ENCODE results near the gene MMEL1. TPM values are rescaled to one million over a fixed set of nuclear protein-coding genes. Genes with fewer than 3 reads are reported as not detected.
"Not testable (repeated sequence)": the region's sequence is repeated elsewhere in the genome, so short reads cannot be mapped to it uniquely, and the experiment has no call there.

The MMEL1 gene
- total RNA-seq, 2 experiments from 2014 or later = 0.67 to 1.8 TPM

DNA sequence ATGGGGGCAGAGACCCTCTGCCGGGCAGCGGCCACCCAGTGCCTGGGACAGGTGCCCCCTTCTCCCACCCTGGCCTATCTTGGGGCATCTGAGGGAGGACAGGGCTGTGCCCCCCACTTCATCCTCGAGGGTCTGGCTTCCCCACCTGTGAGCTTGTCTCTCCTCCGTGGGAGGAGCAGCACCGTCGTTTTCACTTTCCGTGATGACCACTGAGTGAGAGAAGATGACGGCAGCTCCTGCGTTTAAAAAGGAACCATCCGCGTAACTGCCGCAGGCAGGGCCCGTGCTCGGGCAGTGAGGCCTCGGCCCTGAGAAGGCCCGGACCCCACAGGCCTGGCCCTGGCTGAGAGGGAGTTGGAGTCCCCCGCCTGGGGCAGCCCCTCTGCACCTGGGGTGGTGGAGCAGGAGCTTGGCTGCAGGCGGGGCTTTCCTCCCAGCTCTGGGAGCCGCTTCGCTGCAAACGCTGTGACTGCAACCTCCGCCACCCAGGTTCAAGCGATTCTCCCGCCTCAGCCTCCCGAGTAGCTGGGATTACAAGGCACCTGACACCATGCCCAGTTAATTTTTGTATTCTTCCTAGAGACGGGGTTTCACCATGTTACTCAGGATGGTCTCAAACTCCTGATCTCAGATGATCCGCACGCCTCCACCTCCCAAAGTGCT lies 83.3 kb downstream of the MMEL1 start:
- peak overlapping the region; percentile 81 for H3K4me3 ChIP-seq (ENCODE audit: low read length)
- intact Hi-C loops (cut with DNase I, micrococcal nuclease) = loop anchor here (2.0 to 10.0 kb wide), 3 partner anchors 35 to 415 kb away; no protein-coding TSS in a partner anchor

DNA sequence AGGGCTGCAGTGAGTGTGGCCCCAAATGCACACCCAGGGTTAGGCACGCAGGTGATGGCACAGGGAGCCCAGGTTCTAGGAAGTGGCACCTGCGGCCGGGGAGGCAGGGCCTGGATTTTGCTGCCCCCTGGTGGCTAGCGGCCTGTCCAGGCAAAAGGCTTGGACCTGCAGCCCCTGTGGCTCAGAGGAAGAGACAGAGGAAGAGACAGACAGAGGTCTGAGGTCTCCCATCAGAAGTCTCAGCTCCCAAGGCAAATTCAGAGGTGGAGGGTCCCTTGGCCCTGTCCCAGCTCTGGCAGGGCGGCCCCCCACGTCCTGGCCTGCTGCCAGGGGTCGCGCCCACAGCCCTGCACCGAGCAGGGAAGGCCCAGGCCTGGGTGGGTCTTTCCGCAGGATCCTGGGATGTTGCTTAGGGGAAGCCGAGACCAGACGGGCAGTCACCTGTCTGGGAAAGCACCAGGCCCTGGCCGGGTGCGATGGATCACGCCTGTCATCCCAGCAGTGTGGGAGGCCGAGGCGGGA lies 84.7 kb downstream of the MMEL1 start:
- peaks cover 62% of the 10 kb centered on the region for H3K4me1 ChIP-seq (ENCODE audit: insufficient read depth, low read length)
- Mint-ChIP-seq H3K27me3 (no peaks in the 10 kb centered on the region), H3K9me3 (no peaks in the 10 kb centered on the region), H3K4me1 (ENCODE audit: low read depth) (peaks cover 31% of the 10 kb centered on the region), H3K27ac (peak overlapping the region; percentile 99), H3K36me3 (ENCODE audit: low read depth) (peaks cover 5% of the 10 kb centered on the region), H3K4me3 (peak overlapping the region; percentile 95)
- CTCF ChIA-PET = interaction anchor here (0.9 to 5.3 kb wide), 8 partner anchors 14 to 353 kb away, joined by 3 to 37 read pairs (median 6); partner anchors contain the start of genes FAAP20, HES5 and PANK4
- peak overlapping the region; percentile 96 to 99 for H3K27ac ChIP-seq (ENCODE audit: low read depth in 1 of 2, low read length in 2 of 2)
- TF ChIP-seq, protein P1, sequence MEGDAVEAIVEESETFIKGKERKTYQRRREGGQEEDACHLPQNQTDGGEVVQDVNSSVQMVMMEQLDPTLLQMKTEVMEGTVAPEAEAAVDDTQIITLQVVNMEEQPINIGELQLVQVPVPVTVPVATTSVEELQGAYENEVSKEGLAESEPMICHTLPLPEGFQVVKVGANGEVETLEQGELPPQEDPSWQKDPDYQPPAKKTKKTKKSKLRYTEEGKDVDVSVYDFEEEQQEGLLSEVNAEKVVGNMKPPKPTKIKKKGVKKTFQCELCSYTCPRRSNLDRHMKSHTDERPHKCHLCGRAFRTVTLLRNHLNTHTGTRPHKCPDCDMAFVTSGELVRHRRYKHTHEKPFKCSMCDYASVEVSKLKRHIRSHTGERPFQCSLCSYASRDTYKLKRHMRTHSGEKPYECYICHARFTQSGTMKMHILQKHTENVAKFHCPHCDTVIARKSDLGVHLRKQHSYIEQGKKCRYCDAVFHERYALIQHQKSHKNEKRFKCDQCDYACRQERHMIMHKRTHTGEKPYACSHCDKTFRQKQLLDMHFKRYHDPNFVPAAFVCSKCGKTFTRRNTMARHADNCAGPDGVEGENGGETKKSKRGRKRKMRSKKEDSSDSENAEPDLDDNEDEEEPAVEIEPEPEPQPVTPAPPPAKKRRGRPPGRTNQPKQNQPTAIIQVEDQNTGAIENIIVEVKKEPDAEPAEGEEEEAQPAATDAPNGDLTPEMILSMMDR (IDR thresholded peaks at IDR 0.05) = peak; percentile 93
- DNase-seq = peak; percentile 71 to 91 (median 82)
- no peaks in the 10 kb centered on the region for H3K9me3 ChIP-seq (ENCODE audit: control insufficient read depth in 1 of 2, insufficient read depth in 1 of 2, low read length in 2 of 2)
- peak overlapping the region; percentile 81 for H3K4me3 ChIP-seq (ENCODE audit: low read length)
- intact Hi-C loops (cut with DNase I, micrococcal nuclease) = loop anchor here (1.0 to 10.0 kb wide), 6 partner anchors 22 to 413 kb away; partner anchors contain the start of genes MORN1 (in 1 of the 2), PANK4 (in 1 of the 2) and RER1 (in 1 of the 2)
- ATAC-seq (ENCODE audit: poor library complexity) = peak; percentile 5
- H3K27me3 ChIP-seq (ENCODE audit: control insufficient read depth in 1 of 2, insufficient read depth in 2 of 2, low read length in 2 of 2) = no peaks in the 10 kb centered on the region
- POLR2A ChIA-PET = interaction anchor here (0.7 to 4.9 kb wide), 12 partner anchors 8 to 353 kb away, joined by 3 to 164 read pairs (median 22); partner anchors contain the start of genes FAAP20, HES5, MORN1 and PANK4
- H3K36me3 ChIP-seq (ENCODE audit: insufficient read depth, low read length) = no peaks in the 10 kb centered on the region

More for the DNA sequence above, 83.3 kb downstream of the MMEL1 start:
- not testable (repeated sequence) for H3K9me3 Mint-ChIP-seq; H3K27me3 Mint-ChIP-seq; H3K27me3 ChIP-seq (ENCODE audit: control insufficient read depth in 1 of 2, insufficient read depth in 2 of 2, low read length in 2 of 2); H3K36me3 ChIP-seq (ENCODE audit: insufficient read depth, low read length); ATAC-seq (ENCODE audit: poor library complexity); H3K36me3 Mint-ChIP-seq (ENCODE audit: low read depth); H3K9me3 ChIP-seq (ENCODE audit: control insufficient read depth in 1 of 2, insufficient read depth in 1 of 2, low read length in 2 of 2)
- H3K27ac Mint-ChIP-seq = peak overlapping the region; percentile 99
- peaks cover 29% of the 10 kb centered on the region for H3K4me1 Mint-ChIP-seq (ENCODE audit: low read depth)
- Histone ChIP-seq H3K27ac (ENCODE audit: low read depth in 1 of 2, low read length in 2 of 2) (peak overlapping the region; percentile 96 to 99), H3K4me1 (ENCODE audit: insufficient read depth, low read length) (peaks cover 53% of the 10 kb centered on the region)
- H3K4me3 Mint-ChIP-seq = peak overlapping the region; percentile 95
- DNase-seq = peak in 1 of 14 experiments; percentile 23
- ChIA-PET CTCF (interaction anchor here (1.5 to 5.3 kb wide), 3 partner anchors 12 to 36 kb away, joined by 6 to 37 read pairs (median 18); partner anchors contain the start of gene PANK4), POLR2A (interaction anchor here (2.9 to 4.9 kb wide), 5 partner anchors 12 to 133 kb away, joined by 9 to 164 read pairs (median 54); partner anchors contain the start of genes HES5, PANK4 and PRXL2B)

DNA sequence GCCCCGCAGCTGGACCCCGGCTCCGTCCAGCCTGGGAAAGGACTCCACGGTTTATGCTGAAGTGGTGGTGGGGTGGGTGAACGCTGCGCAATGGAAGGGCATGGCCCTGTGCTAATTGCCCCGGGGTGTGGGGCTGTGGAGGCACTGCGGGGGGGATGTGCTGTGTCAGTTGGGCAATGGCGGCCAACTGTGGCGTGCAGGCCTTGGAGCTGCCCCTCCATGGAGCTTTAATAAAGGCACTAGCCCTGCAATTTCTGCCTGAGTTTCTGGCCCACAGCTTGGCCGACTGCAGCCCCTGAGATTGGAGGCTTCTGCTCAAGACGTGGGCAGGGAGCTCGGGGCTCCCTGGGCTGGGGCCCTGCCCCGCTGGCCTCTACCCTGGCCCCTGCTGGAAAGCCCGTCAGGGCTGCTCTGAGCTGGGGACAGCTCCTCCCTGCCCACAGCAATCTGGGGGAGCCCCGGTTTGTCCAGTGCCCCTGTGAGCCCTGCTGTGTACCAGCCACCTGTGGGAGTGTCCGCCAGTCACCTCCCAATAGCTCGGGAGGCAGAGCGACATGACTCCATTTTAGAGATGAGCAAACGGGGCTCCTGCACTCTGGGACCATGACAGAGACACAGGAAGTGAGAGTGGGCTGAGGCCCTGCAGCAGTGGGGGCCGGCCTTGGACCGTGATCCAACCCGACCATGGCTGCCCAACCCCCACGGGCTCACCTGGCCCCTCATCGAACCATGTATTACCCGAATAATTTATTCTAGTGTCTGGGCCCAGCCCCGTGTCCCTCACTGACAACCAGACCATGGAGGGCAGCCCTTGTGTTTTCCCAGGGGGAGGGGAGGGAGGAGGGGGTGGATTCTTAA lies 85.4 kb downstream of the MMEL1 start:
- intact Hi-C loops (cut with DNase I, micrococcal nuclease) = loop anchor here (1.0 to 10.0 kb wide), 7 partner anchors 21 to 413 kb away; partner anchors contain the start of genes PANK4 (in 2 of the 2), MORN1 (in 1 of the 2) and RER1 (in 1 of the 2)
- H3K9me3 Mint-ChIP-seq = no peaks in the 10 kb centered on the region
- H3K36me3 ChIP-seq (ENCODE audit: insufficient read depth, low read length) = no peaks in the 10 kb centered on the region
- H3K27me3 Mint-ChIP-seq = no peaks in the 10 kb centered on the region
- peaks cover 5% of the 10 kb centered on the region for H3K36me3 Mint-ChIP-seq (ENCODE audit: low read depth)
- H3K4me1 ChIP-seq (ENCODE audit: insufficient read depth, low read length) = peaks cover 62% of the 10 kb centered on the region
- no peaks in the 10 kb centered on the region for H3K27me3 ChIP-seq (ENCODE audit: control insufficient read depth in 1 of 2, insufficient read depth in 2 of 2, low read length in 2 of 2)
- H3K27ac ChIP-seq (ENCODE audit: low read depth in 1 of 2, low read length in 2 of 2) = peak overlapping the region; percentile 96 to 99
- no peaks in the 10 kb centered on the region for H3K9me3 ChIP-seq (ENCODE audit: control insufficient read depth in 1 of 2, insufficient read depth in 1 of 2, low read length in 2 of 2)
- POLR2A ChIA-PET = interaction anchor here (1.0 to 4.9 kb wide), 11 partner anchors 9 to 353 kb away, joined by 3 to 164 read pairs (median 23); partner anchors contain the start of genes FAAP20, HES5, MORN1 and PANK4
- ATAC-seq (ENCODE audit: poor library complexity) = peak; percentile 19
- H3K4me3 ChIP-seq (ENCODE audit: low read length) = peak overlapping the region; percentile 81
- CTCF ChIA-PET = interaction anchor here (0.9 to 5.3 kb wide), 7 partner anchors 18 to 353 kb away, joined by 3 to 37 read pairs (median 5); partner anchors contain the start of genes FAAP20, HES5 and PANK4
- TF ChIP-seq, protein P1 (IDR thresholded peaks at IDR 0.05) = no peak
- H3K4me1 Mint-ChIP-seq (ENCODE audit: low read depth) = peaks cover 31% of the 10 kb centered on the region
- peak in 11 of 14 experiments; percentile 27 to 74 (median 42) for DNase-seq
- H3K4me3 Mint-ChIP-seq = peak overlapping the region; percentile 95
- H3K27ac Mint-ChIP-seq = peak overlapping the region; percentile 99
